Loucy (cell line): ENCODE measurements around the gene GTF2F2.

Experiments used
- EZH2phosphoT487 ChIP-seq: fragments of 200-600 bp; IDR thresholded peaks from 2 replicates; pipeline ENCODE4 v1.6.1; 2018; ENCODE audit warnings: antibody characterized with exemption, mild to moderate bottlenecking, moderate library complexity, borderline replicate concordance
- TF ChIP-seq, protein P1 (sequence below): fragments of 200-600 bp; sonication (generic); conservative IDR thresholded peaks from 2 replicates; pipeline ENCODE4 v1.5.1; 2014; ENCODE audit warnings: mild to moderate bottlenecking, antibody characterized with exemption, low read length

DNA sequence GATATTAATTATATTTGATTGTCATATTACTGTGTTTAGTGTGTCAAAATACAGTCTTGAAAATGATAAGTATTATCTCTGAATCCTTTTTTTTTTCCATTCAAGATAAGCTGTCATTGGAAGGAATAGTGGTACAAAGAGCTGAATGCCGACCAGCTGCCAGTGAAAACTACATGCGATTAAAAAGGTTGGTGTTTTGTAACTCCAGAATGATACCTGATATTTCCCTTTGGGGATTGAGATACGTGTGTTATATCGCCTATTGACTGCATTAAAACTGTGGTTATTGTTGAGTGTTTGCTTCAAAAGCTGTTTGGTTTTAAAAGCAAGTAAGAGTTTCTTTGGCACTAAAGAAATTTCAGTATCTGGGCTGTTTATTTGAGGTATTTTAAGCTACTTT is 87.0 kb downstream of the GTF2F2 start:
- TF ChIP-seq, protein P1, sequence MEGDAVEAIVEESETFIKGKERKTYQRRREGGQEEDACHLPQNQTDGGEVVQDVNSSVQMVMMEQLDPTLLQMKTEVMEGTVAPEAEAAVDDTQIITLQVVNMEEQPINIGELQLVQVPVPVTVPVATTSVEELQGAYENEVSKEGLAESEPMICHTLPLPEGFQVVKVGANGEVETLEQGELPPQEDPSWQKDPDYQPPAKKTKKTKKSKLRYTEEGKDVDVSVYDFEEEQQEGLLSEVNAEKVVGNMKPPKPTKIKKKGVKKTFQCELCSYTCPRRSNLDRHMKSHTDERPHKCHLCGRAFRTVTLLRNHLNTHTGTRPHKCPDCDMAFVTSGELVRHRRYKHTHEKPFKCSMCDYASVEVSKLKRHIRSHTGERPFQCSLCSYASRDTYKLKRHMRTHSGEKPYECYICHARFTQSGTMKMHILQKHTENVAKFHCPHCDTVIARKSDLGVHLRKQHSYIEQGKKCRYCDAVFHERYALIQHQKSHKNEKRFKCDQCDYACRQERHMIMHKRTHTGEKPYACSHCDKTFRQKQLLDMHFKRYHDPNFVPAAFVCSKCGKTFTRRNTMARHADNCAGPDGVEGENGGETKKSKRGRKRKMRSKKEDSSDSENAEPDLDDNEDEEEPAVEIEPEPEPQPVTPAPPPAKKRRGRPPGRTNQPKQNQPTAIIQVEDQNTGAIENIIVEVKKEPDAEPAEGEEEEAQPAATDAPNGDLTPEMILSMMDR: no peak
- TF ChIP-seq EZH2phosphoT487: no peak
